PFSK-1 (cell line): Measurements from ENCODE around the gene GTPBP4.

Experiments
- FOXP2 ChIP-seq: optimal IDR thresholded peaks from 2 replicates; pipeline ENCODE3; 2011; ENCODE audit warnings: borderline replicate concordance, control low read depth, inconsistent platforms; ENCODE audit not compliant: insufficient read depth; ENCODE audit errors: extremely low read length, extremely low read depth
- POLR2AphosphoS5 ChIP-seq: IDR thresholded peaks from 2 replicates; pipeline ENCODE4 v1.6.1; 2012; ENCODE audit warnings: low read depth, mild to moderate bottlenecking, control low read depth, low read length, moderate library complexity
- REST ChIP-seq, 2 experiments: IDR thresholded peaks; 2 replicates each; pipeline versions ENCODE4 v1.6.1 to v1.8.0; 2011 to 2012; ENCODE audit warnings: low read depth in 2 of 2, low read length in 2 of 2, control low read depth in 1 of 2, inconsistent platforms in 1 of 2, mild to moderate bottlenecking in 1 of 2, moderate library complexity in 1 of 2; ENCODE audit not compliant: insufficient read depth in 1 of 2
- SIN3A ChIP-seq: IDR thresholded peaks from 2 replicates; pipeline ENCODE4 v1.6.1; 2012; ENCODE audit warnings: mild to moderate bottlenecking, low read length, moderate library complexity, borderline replicate concordance; ENCODE audit not compliant: insufficient read depth
- TAF1 ChIP-seq: IDR thresholded peaks from 2 replicates; pipeline ENCODE4 v1.6.1; 2012; ENCODE audit warnings: low read length, control low read depth, borderline replicate concordance; ENCODE audit not compliant: insufficient read depth

GRCh38 chr10:1020958-1021357 is 32.7 kb downstream of the GTPBP4 start:
- TF ChIP-seq POLR2AphosphoS5, result no peak
- no peak for TF ChIP-seq TAF1
- no peak for TF ChIP-seq REST (IDR thresholded peaks at IDR 0.05; ENCODE audit: insufficient read depth in 1 of 2, low read depth in 2 of 2, low read length in 2 of 2)
- no peak for TF ChIP-seq SIN3A
- no peak for TF ChIP-seq FOXP2
